SJCRH30 (cell line): Measurements from ENCODE around the gene EP400. TPM values are rescaled to one million over a fixed set of nuclear protein-coding genes. Genes with fewer than 3 reads are reported as not detected.

Experiments used
- DNase-seq, 2 experiments: peaks; one replicate each; pipeline ENCODE4 v3.0.0-alpha.2; 2015 to 2020
- H3K27ac ChIP-seq: fragments of 250-450 bp; sonication (Bioruptor Pico); 2 replicates; pipeline ENCODE4 v1.5.1; 2020; ENCODE audit warnings: mild to moderate bottlenecking, moderate library complexity
- H3K27me3 ChIP-seq: fragments of 250-450 bp; sonication (Bioruptor Pico); 2 replicates; pipeline ENCODE4 v1.5.1; 2020; ENCODE audit warnings: mild to moderate bottlenecking, moderate library complexity
- H3K36me3 ChIP-seq: fragments of 250-450 bp; sonication (Bioruptor Pico); 2 replicates; pipeline ENCODE4 v1.5.1; 2020; ENCODE audit warnings: mild to moderate bottlenecking, moderate library complexity
- H3K4me1 ChIP-seq: fragments of 250-450 bp; sonication (Bioruptor Pico); 2 replicates; pipeline ENCODE4 v1.5.1; 2020; ENCODE audit warnings: mild to moderate bottlenecking, moderate library complexity
- H3K4me3 ChIP-seq: fragments of 250-450 bp; sonication (Bioruptor Pico); 2 replicates; pipeline ENCODE4 v1.5.1; 2020; ENCODE audit warnings: mild to moderate bottlenecking, moderate library complexity
- H3K9me3 ChIP-seq: fragments of 250-450 bp; sonication (Bioruptor Pico); replicated peaks from 2 replicates; pipeline ENCODE4 v1.5.1; 2020; ENCODE audit warnings: mild to moderate bottlenecking, moderate library complexity
- total RNA-seq: library from RNA; depleted of rRNA; stranded (reverse); fragments of >200 nt; shearing (Covaris generic); gene quantifications from 2 replicates; pipeline ENCODE4 v1.2.3, GENCODE V29; 2014

EP400 gene
- total RNA-seq, 1 experiment from 2014 or later = 17.0 TPM

DNA sequence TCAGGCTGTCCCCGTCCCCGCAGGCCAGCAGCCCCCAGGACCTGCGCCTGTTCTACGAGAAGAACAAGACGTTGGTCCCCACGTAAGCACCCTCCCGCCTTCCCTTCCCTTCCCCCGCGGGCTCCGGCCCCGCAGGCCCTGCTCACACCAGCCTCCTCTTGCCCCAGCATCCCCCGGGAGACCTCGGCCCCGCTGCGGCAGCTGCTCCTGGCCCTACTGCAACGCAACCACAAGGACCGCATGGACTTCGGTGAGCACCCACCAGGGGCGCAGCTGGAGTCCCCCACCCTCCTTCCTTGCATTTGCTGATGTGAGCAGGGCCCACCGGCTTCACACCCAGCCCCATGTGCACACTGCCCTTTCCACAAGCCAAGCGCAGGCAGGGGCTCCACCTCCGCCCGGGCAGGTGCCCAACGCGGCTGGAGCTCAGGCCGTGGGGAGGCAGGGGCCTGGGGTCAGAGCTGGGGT is 40.0 kb upstream of the EP400 start:
- H3K27me3 ChIP-seq = no peaks in the 10 kb centered on the region
- peaks cover 6% of the 10 kb centered on the region; the same call in 1 of the 2 replicates for H3K36me3 ChIP-seq
- no peak overlapping the region for H3K4me3 ChIP-seq
- H3K4me1 ChIP-seq = no peaks in the 10 kb centered on the region
- H3K27ac ChIP-seq = no peak overlapping the region
- no peaks in the 10 kb centered on the region for H3K9me3 ChIP-seq
- no peak for DNase-seq

DNA sequence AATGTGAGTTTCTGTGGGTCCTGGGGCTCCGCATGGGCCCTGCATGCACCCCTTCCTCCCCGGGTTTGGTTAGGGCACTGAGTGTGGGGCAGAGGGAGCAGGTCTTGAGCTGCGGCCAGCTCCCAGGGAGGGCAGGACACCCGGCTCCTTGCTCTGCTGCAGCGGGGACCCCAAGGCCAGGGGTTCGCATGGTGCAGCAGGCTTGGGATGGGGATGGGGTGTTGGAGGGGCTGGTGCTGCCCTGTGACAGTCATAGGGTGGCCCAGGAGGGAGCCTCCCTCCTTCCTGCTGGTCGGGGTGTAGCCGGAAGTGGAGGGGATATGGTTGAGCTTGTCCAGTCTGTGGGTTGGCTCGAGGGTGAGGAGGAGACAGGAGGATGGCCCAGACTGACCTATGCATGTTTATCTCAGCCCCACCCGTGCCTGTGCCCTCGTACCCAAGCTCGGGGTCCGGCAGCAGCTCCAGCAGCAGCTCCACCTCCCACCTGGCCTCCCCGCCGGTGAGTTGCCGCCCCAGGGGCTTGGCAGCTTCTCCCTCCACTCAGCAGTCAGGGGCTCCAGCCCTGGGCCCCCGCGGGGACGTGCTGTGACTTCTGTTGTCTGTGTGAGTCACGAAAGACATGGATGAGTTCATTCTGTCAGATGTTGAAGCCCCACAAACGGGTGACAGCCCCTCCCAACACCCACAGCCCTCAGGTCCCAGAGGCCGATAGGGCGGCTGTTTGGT is 39.3 kb upstream of the EP400 start:
- DNase-seq = no peak
- H3K4me3 ChIP-seq = no peak overlapping the region
- no peak overlapping the region for H3K27ac ChIP-seq
- peaks cover 10% of the 10 kb centered on the region; the same call in 1 of the 2 replicates for H3K36me3 ChIP-seq
- no peaks in the 10 kb centered on the region for H3K4me1 ChIP-seq
- no peaks in the 10 kb centered on the region for H3K27me3 ChIP-seq
- no peaks in the 10 kb centered on the region for H3K9me3 ChIP-seq

- DNase-seq = no peak
- H3K9me3 ChIP-seq = no peaks in the 10 kb centered on the region
Measured at GRCh38 chr12:131911028-131911650, 38.6 kb upstream of the EP400 start.

GRCh38 chr12:131911851-131912477 is 37.8 kb upstream of the EP400 start:
- H3K4me1 ChIP-seq = no peaks in the 10 kb centered on the region
- H3K9me3 ChIP-seq = no peaks in the 10 kb centered on the region
- H3K36me3 ChIP-seq = peaks cover 10% of the 10 kb centered on the region; the same call in 1 of the 2 replicates
- no peak overlapping the region for H3K4me3 ChIP-seq
- H3K27me3 ChIP-seq = no peaks in the 10 kb centered on the region
- DNase-seq = no peak
- no peak overlapping the region for H3K27ac ChIP-seq

More at GRCh38 chr12:131911028-131911650, 38.6 kb upstream of the EP400 start:
- Histone ChIP-seq H3K27me3 (no peaks in the 10 kb centered on the region), H3K4me1 (no peaks in the 10 kb centered on the region), H3K27ac (no peak overlapping the region), H3K36me3 (peaks cover 10% of the 10 kb centered on the region; the same call in 1 of the 2 replicates), H3K4me3 (no peak overlapping the region)

- no peaks in the 10 kb centered on the region for H3K9me3 ChIP-seq
- DNase-seq = no peak
- H3K36me3 ChIP-seq = peaks cover 10% of the 10 kb centered on the region; the same call in 1 of the 2 replicates
- no peaks in the 10 kb centered on the region for H3K27me3 ChIP-seq
- no peak overlapping the region for H3K4me3 ChIP-seq
- H3K4me1 ChIP-seq = no peaks in the 10 kb centered on the region
- H3K27ac ChIP-seq = no peak overlapping the region
Measured at GRCh38 chr12:131912518-131913274, 37.0 kb upstream of the EP400 start.

DNA sequence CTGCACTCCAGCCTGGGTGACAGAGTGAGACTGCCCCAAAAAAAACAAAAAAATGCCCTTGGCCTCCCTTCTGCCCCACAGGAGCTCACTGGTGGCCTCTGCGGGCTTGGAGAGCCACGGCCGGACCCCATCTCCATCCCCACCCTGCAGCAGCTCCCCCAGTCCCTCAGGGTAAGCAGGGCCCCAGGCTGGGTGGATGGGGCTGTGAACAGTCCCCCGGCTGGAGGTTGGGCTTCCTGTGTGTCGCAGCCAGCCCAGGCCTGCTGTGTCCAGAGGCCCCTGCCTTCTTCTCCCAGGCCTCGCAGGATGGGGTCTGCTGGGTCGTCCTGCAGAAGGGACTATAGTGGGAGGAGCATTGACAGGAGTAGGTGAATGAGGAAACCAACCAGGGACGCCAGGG is 36.1 kb upstream of the EP400 start:
- Histone ChIP-seq H3K27me3 (no peaks in the 10 kb centered on the region), H3K4me1 (no peaks in the 10 kb centered on the region), H3K27ac (no peak overlapping the region), H3K4me3 (no peak overlapping the region), H3K9me3 (no peaks in the 10 kb centered on the region), H3K36me3 (peaks cover 10% of the 10 kb centered on the region; the same call in 1 of the 2 replicates)
- no peak for DNase-seq

DNA sequence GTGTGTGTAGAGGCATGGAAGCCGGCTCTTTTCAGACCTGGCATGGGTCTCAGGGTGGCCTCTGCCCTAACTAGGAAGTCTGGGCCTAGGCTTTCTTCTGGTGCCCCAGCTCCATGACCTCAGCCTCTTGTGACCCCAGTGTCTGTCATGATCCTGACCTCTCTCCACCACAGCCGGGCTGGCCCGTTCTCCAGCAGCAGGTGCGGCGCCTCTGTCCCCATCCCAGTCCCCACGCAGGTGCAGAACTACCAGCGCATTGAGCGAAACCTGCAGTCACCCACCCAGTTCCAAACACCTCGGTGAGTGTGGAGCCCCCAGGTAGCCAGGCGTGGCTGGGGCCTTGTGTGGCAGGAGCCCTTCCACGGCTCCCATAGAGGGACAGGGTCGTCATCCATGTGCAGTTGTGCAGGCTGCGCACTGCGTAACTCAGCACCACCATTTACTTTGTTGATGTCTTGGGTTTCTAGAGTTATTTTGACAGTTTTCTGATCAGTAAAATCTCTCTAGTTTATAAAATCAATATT is 35.5 kb upstream of the EP400 start:
- H3K27me3 ChIP-seq = no peaks in the 10 kb centered on the region
- H3K27ac ChIP-seq = no peak overlapping the region
- no peak for DNase-seq
- H3K9me3 ChIP-seq = no peaks in the 10 kb centered on the region
- peaks cover 10% of the 10 kb centered on the region; the same call in 1 of the 2 replicates for H3K36me3 ChIP-seq
- H3K4me3 ChIP-seq = no peak overlapping the region
- H3K4me1 ChIP-seq = no peaks in the 10 kb centered on the region

GRCh38 chr12:131915000-131915689 is 34.6 kb upstream of the EP400 start:
- H3K27me3 ChIP-seq = no peaks in the 10 kb centered on the region
- H3K4me1 ChIP-seq = no peaks in the 10 kb centered on the region
- H3K27ac ChIP-seq = no peak overlapping the region
- no peak overlapping the region for H3K4me3 ChIP-seq
- peaks cover 10% of the 10 kb centered on the region; the same call in 1 of the 2 replicates for H3K36me3 ChIP-seq
- no peak for DNase-seq
- no peaks in the 10 kb centered on the region for H3K9me3 ChIP-seq

DNA sequence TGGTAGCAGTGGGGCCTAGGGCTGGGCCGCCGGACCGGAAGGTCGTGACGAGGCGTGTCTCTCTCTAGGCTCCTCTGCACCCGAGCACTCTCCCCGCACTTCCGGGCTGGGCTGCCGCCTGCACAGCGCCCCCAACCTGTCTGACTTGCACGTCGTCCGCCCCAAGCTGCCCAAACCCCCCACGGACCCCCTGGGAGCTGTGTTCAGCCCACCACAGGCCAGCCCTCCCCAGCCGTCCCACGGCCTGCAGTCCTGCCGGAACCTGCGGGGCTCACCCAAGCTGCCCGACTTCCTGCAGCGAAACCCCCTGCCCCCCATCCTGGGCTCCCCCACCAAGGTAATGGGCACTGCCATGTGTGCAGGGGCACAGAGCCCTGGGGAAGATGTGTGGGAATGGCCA is 33.9 kb upstream of the EP400 start:
- no peak for DNase-seq
- H3K4me1 ChIP-seq = no peaks in the 10 kb centered on the region
- H3K27ac ChIP-seq = no peak overlapping the region
- no peak overlapping the region for H3K4me3 ChIP-seq
- no peaks in the 10 kb centered on the region for H3K9me3 ChIP-seq
- H3K36me3 ChIP-seq = peaks cover 10% of the 10 kb centered on the region; the same call in 1 of the 2 replicates
- H3K27me3 ChIP-seq = no peaks in the 10 kb centered on the region

GRCh38 chr12:131916306-131917138 is 33.2 kb upstream of the EP400 start:
- Histone ChIP-seq H3K4me1 (no peaks in the 10 kb centered on the region), H3K4me3 (no peak overlapping the region), H3K36me3 (peaks cover 10% of the 10 kb centered on the region; the same call in 1 of the 2 replicates), H3K9me3 (no peaks in the 10 kb centered on the region), H3K27ac (no peak overlapping the region), H3K27me3 (no peaks in the 10 kb centered on the region)
- DNase-seq = no peak

- Histone ChIP-seq H3K27ac (no peak overlapping the region), H3K9me3 (no peaks in the 10 kb centered on the region), H3K27me3 (no peaks in the 10 kb centered on the region), H3K4me3 (no peak overlapping the region), H3K4me1 (no peaks in the 10 kb centered on the region), H3K36me3 (peaks cover 8% of the 10 kb centered on the region; the same call in 1 of the 2 replicates)
- DNase-seq = no peak
Measured at GRCh38 chr12:131917139-131917710, 32.5 kb upstream of the EP400 start.

- no peak for DNase-seq
- H3K36me3 ChIP-seq = peaks cover 8% of the 10 kb centered on the region; the same call in 1 of the 2 replicates
- H3K4me3 ChIP-seq = no peak overlapping the region
- no peaks in the 10 kb centered on the region for H3K9me3 ChIP-seq
- H3K27me3 ChIP-seq = no peaks in the 10 kb centered on the region
- no peaks in the 10 kb centered on the region for H3K4me1 ChIP-seq
- H3K27ac ChIP-seq = no peak overlapping the region
Measured at GRCh38 chr12:131917711-131918306, 31.9 kb upstream of the EP400 start.
